NCI-H1436 (cell line): Measurements from ENCODE around the gene PPRC1.

ENCODE experiments used
- DNase-seq: peaks from one replicate; lab custom pipeline; 2025; lab: John Stamatoyannopoulos, UW

PPRC1 gene

GRCh38 chr10:102195296-102195870 lies 62.5 kb downstream of the PPRC1 start:
- no peak for DNase-seq

DNA sequence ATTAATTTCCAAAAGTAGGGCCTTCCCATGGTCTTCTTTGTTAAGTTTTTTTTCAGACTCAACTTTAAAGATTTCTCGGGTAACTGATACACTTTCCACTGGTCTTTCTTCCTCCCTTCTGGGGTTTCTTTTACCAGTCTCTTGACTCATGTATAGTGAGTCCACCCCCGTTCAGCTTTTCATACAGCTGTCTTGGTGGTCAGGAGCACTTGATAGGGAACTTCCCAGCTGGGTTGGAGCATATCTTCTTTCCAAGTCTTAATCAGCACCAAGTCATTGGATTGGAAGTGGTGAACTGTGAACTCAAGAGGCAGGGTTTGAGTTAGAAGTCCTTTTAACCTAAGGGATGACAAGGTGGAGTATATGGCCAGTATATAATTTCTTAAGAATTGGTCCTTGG lies 64.1 kb downstream of the PPRC1 start:
- DNase-seq: no peak

DNA sequence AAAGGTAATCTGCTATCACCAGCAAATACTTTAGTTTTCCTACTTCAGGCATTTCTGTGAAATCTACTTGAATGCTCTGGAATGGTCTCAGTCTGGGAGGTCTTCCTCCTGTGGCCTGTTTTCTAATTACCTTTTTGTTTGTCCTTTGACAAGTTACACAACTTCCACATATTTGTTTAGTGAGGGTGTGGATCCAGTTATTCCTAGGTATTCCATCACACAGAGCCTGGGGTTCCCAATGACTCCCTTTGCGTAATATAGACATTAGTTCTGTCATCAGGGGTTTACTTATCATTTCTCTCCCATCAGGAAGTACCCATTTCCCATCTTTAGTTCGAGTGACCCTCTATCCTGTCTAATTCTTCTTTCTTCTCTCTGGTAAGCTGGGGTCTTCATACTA lies 65.2 kb downstream of the PPRC1 start:
- no peak for DNase-seq
